Progenitor cell of endocrine pancreas (in vitro differentiated cells): ENCODE data around the gene MTA3. TPM values are rescaled to one million over a fixed set of nuclear protein-coding genes. Genes with fewer than 3 reads are reported as not detected.
"Not testable (repeated sequence)": the region's sequence is repeated elsewhere in the genome, so short reads cannot be mapped to it uniquely, and the experiment has no call there.

Experiments
- DNase-seq: peaks from one replicate; pipeline ENCODE4 v3.0.0; 2021; ENCODE audit warnings: low spot score; ENCODE audit not compliant: unreplicated experiment
- H3K27ac Mint-ChIP-seq: 2 replicates; pipeline ENCODE4 v1.8.0; 2021; ENCODE audit warnings: mild to moderate bottlenecking, moderate library complexity, mixed read lengths
- H3K27me3 Mint-ChIP-seq: 2 replicates; pipeline ENCODE4 v1.8.0; 2021; ENCODE audit warnings: mixed read lengths
- H3K36me3 Mint-ChIP-seq: 2 replicates; pipeline ENCODE4 v1.8.0; 2022; ENCODE audit warnings: mixed read lengths; ENCODE audit not compliant: insufficient read depth
- H3K4me1 Mint-ChIP-seq: 2 replicates; pipeline ENCODE4 v1.8.0; 2021; ENCODE audit warnings: low read depth, mixed read lengths
- H3K4me3 Mint-ChIP-seq: 2 replicates; pipeline ENCODE4 v1.8.0; 2021; ENCODE audit warnings: low read depth, mild to moderate bottlenecking, moderate library complexity, mixed read lengths
- H3K9me3 Mint-ChIP-seq: 2 replicates; pipeline ENCODE4 v1.8.0; 2021; ENCODE audit warnings: low read depth, mixed read lengths
- CTCF ChIP-seq: fragments of 200-600 bp; sonication (generic); IDR thresholded peaks from one replicate; pipeline ENCODE4 v1.5.0; 2021; ENCODE audit warnings: antibody characterized with exemption, mild to moderate bottlenecking; ENCODE audit not compliant: unreplicated experiment
- total RNA-seq: library from RNA; stranded (reverse); gene quantifications from 2 replicates; pipeline ENCODE4 v1.2.1, GENCODE V29; 2021

Gene MTA3
- total RNA-seq, 1 donor from 2014 or later: 96.0 TPM

DNA sequence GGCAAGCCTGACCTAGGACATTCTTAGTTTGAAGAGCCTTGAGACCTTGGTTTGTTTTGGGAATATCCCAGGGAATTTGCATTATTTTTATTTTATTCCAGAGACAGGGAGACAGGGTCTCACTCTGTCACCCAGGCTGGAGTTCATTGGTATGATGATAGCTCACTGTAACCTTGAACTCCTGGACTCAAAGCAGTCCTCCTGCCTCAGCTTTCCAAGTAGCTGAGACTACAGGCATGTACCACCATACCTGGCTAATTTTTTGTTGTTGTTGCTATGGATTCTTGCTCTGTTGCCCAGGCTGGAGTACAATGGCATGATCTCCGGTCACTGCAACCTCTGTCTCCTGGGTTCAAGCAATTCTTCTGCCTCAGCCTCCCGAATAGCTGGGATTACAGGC is 4.8 kb downstream of the MTA3 start:
- Mint-ChIP-seq H3K36me3 (peaks cover 26% of the 10 kb centered on the region), H3K27ac (no peak overlapping the region), H3K4me3 (no peak overlapping the region)

DNA sequence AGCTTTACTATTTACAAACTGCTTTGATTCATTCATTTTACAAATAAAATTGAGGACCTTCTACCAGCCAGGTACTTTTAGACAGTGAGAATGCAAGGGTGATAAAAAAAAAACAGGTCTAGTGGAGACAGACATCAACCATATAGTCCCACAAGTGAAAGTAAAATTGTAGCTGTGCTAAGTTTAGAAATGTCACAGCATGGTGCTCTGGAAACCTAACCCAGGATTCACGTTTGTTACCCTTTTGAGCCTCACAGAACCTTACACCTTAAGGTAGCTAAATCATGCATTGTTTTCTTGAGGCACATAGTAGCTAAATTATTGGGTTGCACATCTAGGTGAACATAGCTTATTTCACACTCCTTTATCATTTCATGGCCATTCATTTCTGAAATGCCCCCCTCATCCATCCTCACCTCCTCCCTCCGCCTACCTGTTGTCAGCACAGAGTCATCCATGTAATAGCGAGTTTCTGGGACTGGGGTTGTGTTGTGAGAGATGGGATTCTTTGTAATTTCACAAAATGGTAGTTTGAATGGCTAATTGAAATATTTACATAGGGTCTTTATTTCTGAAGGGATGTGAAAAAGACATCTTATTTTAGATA is 7.1 kb downstream of the MTA3 start:
- peaks cover 39% of the 10 kb centered on the region for H3K36me3 Mint-ChIP-seq
- no peak for DNase-seq
- H3K27me3 Mint-ChIP-seq: no peaks in the 10 kb centered on the region
- peak overlapping the region; percentile 67 for H3K27ac Mint-ChIP-seq
- H3K4me3 Mint-ChIP-seq: no peak overlapping the region
- no peak for TF ChIP-seq CTCF
- H3K4me1 Mint-ChIP-seq: peaks cover 7% of the 10 kb centered on the region
- H3K9me3 Mint-ChIP-seq: no peaks in the 10 kb centered on the region

More for the DNA sequence above, 4.8 kb downstream of the MTA3 start:
- no peak for DNase-seq
- H3K27me3 Mint-ChIP-seq: no peaks in the 10 kb centered on the region
- no peaks in the 10 kb centered on the region for H3K9me3 Mint-ChIP-seq
- no peak for TF ChIP-seq CTCF
- peaks cover 11% of the 10 kb centered on the region for H3K4me1 Mint-ChIP-seq

- H3K4me3 Mint-ChIP-seq: no peak overlapping the region
- DNase-seq: no peak
- peaks cover 40% of the 10 kb centered on the region for H3K36me3 Mint-ChIP-seq
- peak overlapping the region; percentile 66 for H3K27ac Mint-ChIP-seq
- H3K9me3 Mint-ChIP-seq: no peaks in the 10 kb centered on the region
- no peak for TF ChIP-seq CTCF
- no peaks in the 10 kb centered on the region for H3K27me3 Mint-ChIP-seq
- H3K4me1 Mint-ChIP-seq: peaks cover 7% of the 10 kb centered on the region
These were observed 10.2 kb downstream of the MTA3 start for GRCh38 chr2:42578621-42579020.

- H3K4me1 Mint-ChIP-seq: peaks cover 5% of the 10 kb centered on the region
- H3K9me3 Mint-ChIP-seq: no peaks in the 10 kb centered on the region
- H3K27me3 Mint-ChIP-seq: no peaks in the 10 kb centered on the region
- no peak overlapping the region for H3K27ac Mint-ChIP-seq
- H3K4me3 Mint-ChIP-seq: no peak overlapping the region
- H3K36me3 Mint-ChIP-seq: peaks cover 35% of the 10 kb centered on the region
- DNase-seq: no peak
- TF ChIP-seq CTCF: no peak
These were observed 12.8 kb downstream of the MTA3 start for GRCh38 chr2:42581257-42581656.

GRCh38 chr2:42584628-42585027 is 16.2 kb downstream of the MTA3 start:
- H3K9me3 Mint-ChIP-seq, H3K27ac Mint-ChIP-seq, H3K4me1 Mint-ChIP-seq, H3K27me3 Mint-ChIP-seq, DNase-seq, H3K4me3 Mint-ChIP-seq: not testable (repeated sequence)
- H3K36me3 Mint-ChIP-seq: peaks cover 30% of the 10 kb centered on the region

GRCh38 chr2:42585779-42586178 is 17.3 kb downstream of the MTA3 start:
- no peak overlapping the region for H3K4me3 Mint-ChIP-seq
- DNase-seq: no peak
- no peaks in the 10 kb centered on the region for H3K9me3 Mint-ChIP-seq
- H3K36me3 Mint-ChIP-seq: peaks cover 29% of the 10 kb centered on the region
- no peak overlapping the region for H3K27ac Mint-ChIP-seq
- no peaks in the 10 kb centered on the region for H3K27me3 Mint-ChIP-seq
- H3K4me1 Mint-ChIP-seq: no peaks in the 10 kb centered on the region
- TF ChIP-seq CTCF: no peak
